Measurements from ENCODE around the gene TRAPPC3L. TPM values are rescaled to one million over a fixed set of nuclear protein-coding genes. Genes with fewer than 3 reads are reported as not detected.

The TRAPPC3L gene
- polyA plus RNA-seq, 1 donor from 2014 or later = not detected

DNA sequence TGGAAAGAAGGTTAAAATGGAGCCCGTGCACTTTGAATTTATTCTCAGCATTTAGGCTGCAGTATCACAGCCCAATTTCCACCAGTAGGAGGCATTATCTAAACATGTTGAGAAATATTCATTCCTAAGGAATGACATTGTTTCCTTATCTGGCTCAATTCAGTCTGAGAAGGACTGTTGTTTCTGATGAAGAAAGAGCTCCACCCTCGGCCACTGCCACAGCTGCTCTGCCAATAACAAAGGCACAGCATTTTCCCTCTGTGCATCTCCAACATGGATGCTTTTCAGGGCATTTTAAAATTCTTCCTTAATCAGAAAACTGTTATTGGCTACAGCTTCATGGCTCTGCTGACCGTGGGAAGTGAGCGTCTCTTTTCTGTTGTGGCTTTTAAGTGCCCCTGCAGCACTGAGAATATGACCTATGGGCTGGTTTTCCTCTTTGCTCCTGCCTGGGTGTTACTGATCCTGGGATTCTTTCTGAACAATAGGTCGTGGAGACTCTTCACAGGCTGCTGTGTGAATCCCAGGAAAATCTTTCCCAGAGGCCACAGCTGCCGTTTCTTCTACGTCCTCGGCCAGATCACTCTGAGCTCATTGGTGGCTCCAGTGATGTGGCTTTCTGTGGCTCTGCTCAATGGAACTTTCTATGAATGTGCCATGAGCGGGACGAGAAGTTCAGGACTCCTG lies 33.9 kb downstream of the TRAPPC3L start, which contains the start of gene CALHM5:
CALHM5 (plus strand) TSS at position 216 of the 687 bp plus-strand sequence; CDS start at position 274, 58 bp downstream.
- Histone ChIP-seq H3K79me2 (replicated peaks; ENCODE audit: insufficient read depth, low read length) (no peaks in the 10 kb centered on the region), H3K9me2 (ENCODE audit: insufficient read depth, low read length) (no peaks in the 10 kb centered on the region), H3K4me3 (ENCODE audit: low read length) (no peak within 1 kb of the TSS), H3K27ac (ENCODE audit: low read length) (no peak within 1 kb of the TSS), H4K20me1 (ENCODE audit: insufficient read depth) (no peaks in the 10 kb centered on the region), H3K36me3 (ENCODE audit: insufficient read depth, low read length) (no peaks in the 10 kb centered on the region), H3K4me2 (ENCODE audit: low read length) (no peak within 1 kb of the TSS), H3K27me3 (ENCODE audit: insufficient read depth, low read depth, low read length) (no peaks in the 10 kb centered on the region), H3K9ac (ENCODE audit: low read length) (no peak within 1 kb of the TSS), H3K9me3 (ENCODE audit: low read length) (peaks cover 3% of the 10 kb centered on the region), H2AFZ (ENCODE audit: low read depth, low read length) (no peak within 1 kb of the TSS), H3F3A (ENCODE audit: insufficient read depth, low read length, poor library complexity, severe bottlenecking) (no peaks in the 10 kb centered on the region)
- TF ChIP-seq TAF1 (IDR thresholded peaks at IDR 0.05; ENCODE audit: low read depth) (no peak), SMC3 (conservative IDR thresholded peaks at IDR 0.05; ENCODE audit: poor library complexity) (no peak), MXI1 (conservative IDR thresholded peaks at IDR 0.05; ENCODE audit: poor library complexity, severe bottlenecking) (no peak), POLR2AphosphoS5 (IDR thresholded peaks at IDR 0.05) (no peak), EZH2 (IDR thresholded peaks at IDR 0.05; ENCODE audit: borderline replicate concordance, insufficient read depth, low read length, poor library complexity, severe bottlenecking) (no peak), RAD21 (conservative IDR thresholded peaks at IDR 0.05) (no peak), EP300 (conservative IDR thresholded peaks at IDR 0.05; ENCODE audit: poor library complexity, severe bottlenecking) (no peak)
- TF ChIP-seq, protein P1, sequence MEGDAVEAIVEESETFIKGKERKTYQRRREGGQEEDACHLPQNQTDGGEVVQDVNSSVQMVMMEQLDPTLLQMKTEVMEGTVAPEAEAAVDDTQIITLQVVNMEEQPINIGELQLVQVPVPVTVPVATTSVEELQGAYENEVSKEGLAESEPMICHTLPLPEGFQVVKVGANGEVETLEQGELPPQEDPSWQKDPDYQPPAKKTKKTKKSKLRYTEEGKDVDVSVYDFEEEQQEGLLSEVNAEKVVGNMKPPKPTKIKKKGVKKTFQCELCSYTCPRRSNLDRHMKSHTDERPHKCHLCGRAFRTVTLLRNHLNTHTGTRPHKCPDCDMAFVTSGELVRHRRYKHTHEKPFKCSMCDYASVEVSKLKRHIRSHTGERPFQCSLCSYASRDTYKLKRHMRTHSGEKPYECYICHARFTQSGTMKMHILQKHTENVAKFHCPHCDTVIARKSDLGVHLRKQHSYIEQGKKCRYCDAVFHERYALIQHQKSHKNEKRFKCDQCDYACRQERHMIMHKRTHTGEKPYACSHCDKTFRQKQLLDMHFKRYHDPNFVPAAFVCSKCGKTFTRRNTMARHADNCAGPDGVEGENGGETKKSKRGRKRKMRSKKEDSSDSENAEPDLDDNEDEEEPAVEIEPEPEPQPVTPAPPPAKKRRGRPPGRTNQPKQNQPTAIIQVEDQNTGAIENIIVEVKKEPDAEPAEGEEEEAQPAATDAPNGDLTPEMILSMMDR (IDR thresholded peaks at IDR 0.05; ENCODE audit: poor library complexity, severe bottlenecking) = no peak
- TF ChIP-seq, protein P2, sequence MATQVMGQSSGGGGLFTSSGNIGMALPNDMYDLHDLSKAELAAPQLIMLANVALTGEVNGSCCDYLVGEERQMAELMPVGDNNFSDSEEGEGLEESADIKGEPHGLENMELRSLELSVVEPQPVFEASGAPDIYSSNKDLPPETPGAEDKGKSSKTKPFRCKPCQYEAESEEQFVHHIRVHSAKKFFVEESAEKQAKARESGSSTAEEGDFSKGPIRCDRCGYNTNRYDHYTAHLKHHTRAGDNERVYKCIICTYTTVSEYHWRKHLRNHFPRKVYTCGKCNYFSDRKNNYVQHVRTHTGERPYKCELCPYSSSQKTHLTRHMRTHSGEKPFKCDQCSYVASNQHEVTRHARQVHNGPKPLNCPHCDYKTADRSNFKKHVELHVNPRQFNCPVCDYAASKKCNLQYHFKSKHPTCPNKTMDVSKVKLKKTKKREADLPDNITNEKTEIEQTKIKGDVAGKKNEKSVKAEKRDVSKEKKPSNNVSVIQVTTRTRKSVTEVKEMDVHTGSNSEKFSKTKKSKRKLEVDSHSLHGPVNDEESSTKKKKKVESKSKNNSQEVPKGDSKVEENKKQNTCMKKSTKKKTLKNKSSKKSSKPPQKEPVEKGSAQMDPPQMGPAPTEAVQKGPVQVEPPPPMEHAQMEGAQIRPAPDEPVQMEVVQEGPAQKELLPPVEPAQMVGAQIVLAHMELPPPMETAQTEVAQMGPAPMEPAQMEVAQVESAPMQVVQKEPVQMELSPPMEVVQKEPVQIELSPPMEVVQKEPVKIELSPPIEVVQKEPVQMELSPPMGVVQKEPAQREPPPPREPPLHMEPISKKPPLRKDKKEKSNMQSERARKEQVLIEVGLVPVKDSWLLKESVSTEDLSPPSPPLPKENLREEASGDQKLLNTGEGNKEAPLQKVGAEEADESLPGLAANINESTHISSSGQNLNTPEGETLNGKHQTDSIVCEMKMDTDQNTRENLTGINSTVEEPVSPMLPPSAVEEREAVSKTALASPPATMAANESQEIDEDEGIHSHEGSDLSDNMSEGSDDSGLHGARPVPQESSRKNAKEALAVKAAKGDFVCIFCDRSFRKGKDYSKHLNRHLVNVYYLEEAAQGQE (IDR thresholded peaks at IDR 0.05; ENCODE audit: borderline replicate concordance) = no peak

DNA sequence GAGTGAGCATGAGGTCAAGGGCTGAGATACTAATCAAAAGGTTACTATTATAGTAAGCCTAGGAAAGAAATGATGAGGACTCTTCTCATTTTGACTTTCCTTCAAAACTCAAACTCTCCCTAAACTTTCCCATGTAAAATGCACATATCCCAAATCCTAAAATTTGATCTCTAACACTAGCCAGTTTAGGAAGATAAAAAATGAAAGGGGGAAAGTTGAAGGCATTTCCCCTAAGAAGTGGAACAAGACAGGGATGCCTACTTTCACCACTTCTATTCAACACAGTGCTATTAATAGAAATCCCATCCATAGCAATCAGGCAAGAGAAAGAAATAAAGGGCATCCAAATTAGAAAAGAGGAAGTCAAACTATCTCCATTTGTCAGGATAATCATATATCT lies 37.0 kb downstream of the TRAPPC3L start:
- H3K27ac ChIP-seq (ENCODE audit: low read length) = no peak overlapping the region
- no peaks in the 10 kb centered on the region for H3K36me3 ChIP-seq (ENCODE audit: insufficient read depth, low read length)
- H3K27me3 ChIP-seq (ENCODE audit: insufficient read depth, low read depth, low read length) = no peaks in the 10 kb centered on the region
- H3K9me2 ChIP-seq (ENCODE audit: insufficient read depth, low read length) = no peaks in the 10 kb centered on the region
- no peaks in the 10 kb centered on the region for H3K79me2 ChIP-seq (replicated peaks; ENCODE audit: insufficient read depth, low read length)
- H3K4me2 ChIP-seq (ENCODE audit: low read length) = no peak overlapping the region
- no peak overlapping the region for H2AFZ ChIP-seq (ENCODE audit: low read depth, low read length)
- no peak overlapping the region for H3K9ac ChIP-seq (ENCODE audit: low read length)
- no peak for TF ChIP-seq TAF1 (IDR thresholded peaks at IDR 0.05; ENCODE audit: low read depth)
- no peak for TF ChIP-seq RAD21 (conservative IDR thresholded peaks at IDR 0.05)
- TF ChIP-seq, protein P1 (IDR thresholded peaks at IDR 0.05; ENCODE audit: poor library complexity, severe bottlenecking) = no peak
- TF ChIP-seq SMC3 (conservative IDR thresholded peaks at IDR 0.05; ENCODE audit: poor library complexity) = no peak
- TF ChIP-seq MXI1 (conservative IDR thresholded peaks at IDR 0.05; ENCODE audit: poor library complexity, severe bottlenecking) = no peak
- TF ChIP-seq POLR2AphosphoS5 (IDR thresholded peaks at IDR 0.05) = no peak
- no peak for TF ChIP-seq EP300 (conservative IDR thresholded peaks at IDR 0.05; ENCODE audit: poor library complexity, severe bottlenecking)
- TF ChIP-seq, protein P2 (IDR thresholded peaks at IDR 0.05; ENCODE audit: borderline replicate concordance) = no peak
- no peak for TF ChIP-seq EZH2 (IDR thresholded peaks at IDR 0.05; ENCODE audit: borderline replicate concordance, insufficient read depth, low read length, poor library complexity, severe bottlenecking)
- no peak overlapping the region for H3K4me3 ChIP-seq (ENCODE audit: low read length)
- no peaks in the 10 kb centered on the region for H4K20me1 ChIP-seq (ENCODE audit: insufficient read depth)
- peaks cover 3% of the 10 kb centered on the region for H3K9me3 ChIP-seq (ENCODE audit: low read length)
- H3F3A ChIP-seq (ENCODE audit: insufficient read depth, low read length, poor library complexity, severe bottlenecking) = no peaks in the 10 kb centered on the region

Measured in neural cell (in vitro differentiated cells).